GM18498 (cell line): ENCODE data around the gene LMNA.

ENCODE experiments used
- ATAC-seq: cut with Tn5 transposase; IDR thresholded peaks from one replicate; pipeline ENCODE4 v1.9.1; 2021; ENCODE audit warnings: mild to moderate bottlenecking, moderate library complexity; ENCODE audit not compliant: unreplicated experiment

The LMNA gene

GRCh38 chr1:156081917-156082308, 32.6 kb upstream of the LMNA start:
- ATAC-seq: no peak

- peak; percentile 55 for ATAC-seq
These were observed 32.0 kb upstream of the LMNA start, which contains the start of gene MEX3A for GRCh38 chr1:156082309-156083091. Gene MEX3A, minus strand, starts transcription at chr1:156082465. Its CDS starts 467 bp downstream, at chr1:156081998.

- ATAC-seq: no peak
These were observed 30.4 kb upstream of the LMNA start for GRCh38 chr1:156083800-156084790.

GRCh38 chr1:156086256-156086662, 28.3 kb upstream of the LMNA start:
- ATAC-seq: no peak

- no peak for ATAC-seq
These were observed 24.8 kb upstream of the LMNA start for GRCh38 chr1:156089704-156090103.

- peak; percentile 17 for ATAC-seq
These were observed 24.2 kb upstream of the LMNA start for GRCh38 chr1:156090138-156090839.

- ATAC-seq: peak; percentile 64
These were observed 23.7 kb upstream of the LMNA start for GRCh38 chr1:156090840-156091188.

GRCh38 chr1:156091610-156092009, 22.9 kb upstream of the LMNA start:
- ATAC-seq: no peak

GRCh38 chr1:156095906-156096508, 18.5 kb upstream of the LMNA start:
- no peak for ATAC-seq

- ATAC-seq: peak; percentile 63
These were observed 17.7 kb upstream of the LMNA start for GRCh38 chr1:156096640-156097391.

GRCh38 chr1:156097499-156098178, 16.9 kb upstream of the LMNA start:
- peak; percentile 27 for ATAC-seq

- ATAC-seq: no peak
These were observed 15.7 kb upstream of the LMNA start for GRCh38 chr1:156098784-156099183.

- no peak for ATAC-seq
These were observed 15.2 kb upstream of the LMNA start for GRCh38 chr1:156099282-156099681.

- no peak for ATAC-seq
These were observed 14.1 kb upstream of the LMNA start for GRCh38 chr1:156100205-156100995.

GRCh38 chr1:156101880-156102279, 12.6 kb upstream of the LMNA start:
- ATAC-seq: no peak

GRCh38 chr1:156102633-156103511, 11.6 kb upstream of the LMNA start:
- no peak for ATAC-seq

- ATAC-seq: no peak
These were observed 11.0 kb upstream of the LMNA start for GRCh38 chr1:156103521-156103947.
